ENCODE measurements around the gene LYL1. TPM values are rescaled to one million over a fixed set of nuclear protein-coding genes. Genes with fewer than 3 reads are reported as not detected.

Gene LYL1
- total RNA-seq, 3 donors from 2014 or later: 1.7 to 7.6 (median 4.7) TPM

GRCh38 chr19:13066226-13066625 lies 36.4 kb downstream of the LYL1 start:
- intact Hi-C loops (cut with DNase I, micrococcal nuclease): no loop called here
- H3K4me3 ChIP-seq: no peak overlapping the region
- no peaks in the 10 kb centered on the region for H3K36me3 ChIP-seq (ENCODE audit: low read depth)
- H3K9me3 ChIP-seq: no peaks in the 10 kb centered on the region
- H3K4me1 ChIP-seq (ENCODE audit: low read depth): peaks cover 20% of the 10 kb centered on the region
- TF ChIP-seq CTCF (IDR thresholded peaks at IDR 0.05): no peak
- ATAC-seq (no peak), DNase-seq (no peak)

- no peaks in the 10 kb centered on the region for H3K36me3 ChIP-seq (ENCODE audit: low read depth)
- H3K9me3 ChIP-seq: no peaks in the 10 kb centered on the region
- no peak for TF ChIP-seq CTCF (IDR thresholded peaks at IDR 0.05)
- no peak overlapping the region for H3K4me3 ChIP-seq
- DNase-seq (no peak), ATAC-seq (no peak)
- intact Hi-C loops (cut with DNase I, micrococcal nuclease): no loop called here
- peaks cover 33% of the 10 kb centered on the region for H3K4me1 ChIP-seq (ENCODE audit: low read depth)
These were observed 38.6 kb downstream of the LYL1 start for GRCh38 chr19:13064092-13064489.

GRCh38 chr19:13063461-13064091 lies 39.1 kb downstream of the LYL1 start:
- DNase-seq (no peak), ATAC-seq (no peak)
- Histone ChIP-seq H3K4me1 (ENCODE audit: low read depth) (peaks cover 33% of the 10 kb centered on the region), H3K36me3 (ENCODE audit: low read depth) (no peaks in the 10 kb centered on the region), H3K4me3 (no peak overlapping the region), H3K9me3 (no peaks in the 10 kb centered on the region)
- intact Hi-C loops (cut with DNase I, micrococcal nuclease): no loop called here
- no peak for TF ChIP-seq CTCF (IDR thresholded peaks at IDR 0.05)

- no peak overlapping the region for H3K4me3 ChIP-seq
- intact Hi-C loops (cut with DNase I, micrococcal nuclease): no loop called here
- ATAC-seq: no peak
- peaks cover 26% of the 10 kb centered on the region for H3K4me1 ChIP-seq (ENCODE audit: low read depth)
- H3K36me3 ChIP-seq (ENCODE audit: low read depth): no peaks in the 10 kb centered on the region
- TF ChIP-seq CTCF (IDR thresholded peaks at IDR 0.05): no peak
- DNase-seq: no peak
- no peaks in the 10 kb centered on the region for H3K9me3 ChIP-seq
These were observed 40.3 kb downstream of the LYL1 start for GRCh38 chr19:13062317-13062716.

- no peaks in the 10 kb centered on the region for H3K36me3 ChIP-seq (ENCODE audit: low read depth)
- ATAC-seq: peak; percentile 95
- TF ChIP-seq CTCF (IDR thresholded peaks at IDR 0.05): peak; percentile 94
- H3K4me3 ChIP-seq: no peak overlapping the region
- DNase-seq: peak; percentile 86 to 96 (median 91)
- H3K9me3 ChIP-seq: no peaks in the 10 kb centered on the region
- peaks cover 27% of the 10 kb centered on the region for H3K4me1 ChIP-seq (ENCODE audit: low read depth)
- intact Hi-C loops (cut with DNase I, micrococcal nuclease): no loop called here
These were observed 41.4 kb downstream of the LYL1 start for GRCh38 chr19:13060964-13061927.
